ENCODE results near the gene CRBN. TPM values are rescaled to one million over a fixed set of nuclear protein-coding genes. Genes with fewer than 3 reads are reported as not detected.
A peak's percentile ranks its signal among the peaks of the same experiment; 100 is the strongest.

The CRBN gene
- total RNA-seq, 2 donors from 2014 or later, result 39.3 to 48.4 TPM

GRCh38 chr3:3154879-3155610 lies 24.4 kb downstream of the CRBN start:
- ATAC-seq (no peak), DNase-seq (ENCODE audit: low spot score) (no peak)
- Mint-ChIP-seq H3K27ac (peak overlapping the region; percentile 16 to 49), H3K4me3 (no peak overlapping the region), H3K27me3 (no peaks in the 10 kb centered on the region), H3K9me3 (no peaks in the 10 kb centered on the region), H3K4me1 (ENCODE audit: low read depth in 2 of 2) (peaks cover 6 to 24% of the 10 kb centered on the region in 2 donors), H3K36me3 (peaks cover 47% of the 10 kb centered on the region)

GRCh38 chr3:3151513-3151912 lies 28.0 kb downstream of the CRBN start:
- DNase-seq (ENCODE audit: low spot score) (no peak), ATAC-seq (no peak)
- Mint-ChIP-seq H3K4me3 (no peak overlapping the region), H3K27me3 (no peaks in the 10 kb centered on the region), H3K36me3 (peaks cover 46% of the 10 kb centered on the region), H3K4me1 (ENCODE audit: low read depth in 2 of 2) (peaks cover 6 to 10% of the 10 kb centered on the region in 2 donors), H3K9me3 (no peaks in the 10 kb centered on the region), H3K27ac (peak overlapping the region in 1 of 2 donors; percentile 29)

- Mint-ChIP-seq H3K36me3 (peaks cover 39% of the 10 kb centered on the region), H3K27me3 (no peaks in the 10 kb centered on the region), H3K9me3 (no peaks in the 10 kb centered on the region), H3K4me3 (no peak overlapping the region), H3K27ac (peak overlapping the region; percentile 63 to 68), H3K4me1 (ENCODE audit: low read depth in 2 of 2) (peaks cover 2 to 9% of the 10 kb centered on the region in 2 donors)
- DNase-seq (ENCODE audit: low spot score) (no peak), ATAC-seq (no peak)
These were observed 29.9 kb downstream of the CRBN start for GRCh38 chr3:3149560-3149959.

GRCh38 chr3:3145831-3146230 lies 33.7 kb downstream of the CRBN start:
- Mint-ChIP-seq H3K4me3 (no peak overlapping the region), H3K27ac (peak overlapping the region; percentile 45 to 50), H3K27me3 (no peaks in the 10 kb centered on the region), H3K4me1 (ENCODE audit: low read depth in 2 of 2) (peaks cover 5 to 22% of the 10 kb centered on the region in 2 donors), H3K36me3 (peaks cover 33% of the 10 kb centered on the region), H3K9me3 (no peaks in the 10 kb centered on the region)
- no peak for DNase-seq (ENCODE audit: low spot score)
- no peak for ATAC-seq

GRCh38 chr3:3141939-3142338 lies 37.6 kb downstream of the CRBN start:
- no peak for DNase-seq (ENCODE audit: low spot score)
- no peaks in the 10 kb centered on the region for H3K27me3 Mint-ChIP-seq
- no peaks in the 10 kb centered on the region for H3K9me3 Mint-ChIP-seq
- H3K36me3 Mint-ChIP-seq, result peaks cover 42% of the 10 kb centered on the region
- peak overlapping the region; percentile 16 to 50 for H3K27ac Mint-ChIP-seq
- ATAC-seq, result peak in 1 of 2 donors; percentile 56
- H3K4me1 Mint-ChIP-seq (ENCODE audit: low read depth in 2 of 2), result peaks cover 11 to 27% of the 10 kb centered on the region in 2 donors
- H3K4me3 Mint-ChIP-seq, result no peak overlapping the region

GRCh38 chr3:3137526-3137925 lies 42.0 kb downstream of the CRBN start:
- Mint-ChIP-seq H3K4me1 (ENCODE audit: low read depth in 2 of 2) (peaks cover 29 to 48% of the 10 kb centered on the region in 2 donors), H3K9me3 (no peaks in the 10 kb centered on the region), H3K36me3 (peaks cover 32% of the 10 kb centered on the region), H3K27me3 (no peaks in the 10 kb centered on the region), H3K27ac (peak overlapping the region; percentile 40 to 64), H3K4me3 (no peak overlapping the region)
- DNase-seq (ENCODE audit: low spot score), result no peak
- no peak for ATAC-seq

GRCh38 chr3:3134750-3135448 lies 44.6 kb downstream of the CRBN start:
- Mint-ChIP-seq H3K36me3 (peaks cover 26% of the 10 kb centered on the region), H3K4me1 (ENCODE audit: low read depth in 2 of 2) (peaks cover 24 to 41% of the 10 kb centered on the region in 2 donors), H3K4me3 (peak overlapping the region; percentile 41), H3K9me3 (no peaks in the 10 kb centered on the region), H3K27ac (peak overlapping the region; percentile 60 to 67), H3K27me3 (no peaks in the 10 kb centered on the region)
- ATAC-seq (peak; percentile 74 to 82), DNase-seq (ENCODE audit: low spot score) (no peak)

GRCh38 chr3:3133500-3133899 lies 46.0 kb downstream of the CRBN start:
- no peak overlapping the region for H3K27ac Mint-ChIP-seq
- no peak overlapping the region for H3K4me3 Mint-ChIP-seq
- H3K4me1 Mint-ChIP-seq (ENCODE audit: low read depth in 2 of 2), result peaks cover 29 to 42% of the 10 kb centered on the region in 2 donors
- no peaks in the 10 kb centered on the region for H3K9me3 Mint-ChIP-seq
- peaks cover 25% of the 10 kb centered on the region for H3K36me3 Mint-ChIP-seq
- no peaks in the 10 kb centered on the region for H3K27me3 Mint-ChIP-seq
- DNase-seq (ENCODE audit: low spot score) (no peak), ATAC-seq (no peak)

- Mint-ChIP-seq H3K9me3 (no peaks in the 10 kb centered on the region), H3K36me3 (peaks cover 23% of the 10 kb centered on the region), H3K27ac (peak overlapping the region; percentile 99 to 100), H3K4me3 (peak overlapping the region; percentile 99), H3K4me1 (ENCODE audit: low read depth in 2 of 2) (peaks cover 32 to 48% of the 10 kb centered on the region in 2 donors), H3K27me3 (no peaks in the 10 kb centered on the region)
- DNase-seq (ENCODE audit: low spot score), result no peak
- ATAC-seq, result peak in 1 of 2 donors; percentile 40
These were observed 49.9 kb downstream of the CRBN start for GRCh38 chr3:3129579-3129978.

GRCh38 chr3:3127432-3128010 lies 52.0 kb downstream of the CRBN start:
- Mint-ChIP-seq H3K4me1 (ENCODE audit: low read depth in 2 of 2) (peaks cover 29 to 38% of the 10 kb centered on the region in 2 donors), H3K36me3 (peaks cover 23% of the 10 kb centered on the region), H3K4me3 (peak overlapping the region; percentile 99), H3K27me3 (no peaks in the 10 kb centered on the region), H3K27ac (peak overlapping the region; percentile 99 to 100), H3K9me3 (no peaks in the 10 kb centered on the region)
- ATAC-seq, result peak in 1 of 2 donors; percentile 61
- no peak for DNase-seq (ENCODE audit: low spot score)

GRCh38 chr3:3126477-3127431 lies 52.7 kb downstream of the CRBN start, which contains the start of gene TRNT1:
TSS of gene TRNT1 (plus strand) at chr3:3126940. CDS start at chr3:3129041, 2,101 bp downstream.
- peak within 1 kb of the TSS; percentile 99 for H3K4me3 Mint-ChIP-seq
- H3K27ac Mint-ChIP-seq, result peak within 1 kb of the TSS; percentile 99 to 100
- peaks cover 23% of the 10 kb centered on the region for H3K36me3 Mint-ChIP-seq
- H3K9me3 Mint-ChIP-seq, result no peaks in the 10 kb centered on the region
- H3K27me3 Mint-ChIP-seq, result no peaks in the 10 kb centered on the region
- H3K4me1 Mint-ChIP-seq (ENCODE audit: low read depth in 2 of 2), result peaks cover 29 to 38% of the 10 kb centered on the region in 2 donors
- ATAC-seq (peak; percentile 93 to 96), DNase-seq (ENCODE audit: low spot score) (peak; percentile 97)

GRCh38 chr3:3125977-3126376 lies 53.5 kb downstream of the CRBN start:
- H3K9me3 Mint-ChIP-seq, result no peaks in the 10 kb centered on the region
- DNase-seq (ENCODE audit: low spot score) (no peak), ATAC-seq (no peak)
- H3K27me3 Mint-ChIP-seq, result no peaks in the 10 kb centered on the region
- peaks cover 23% of the 10 kb centered on the region for H3K36me3 Mint-ChIP-seq
- H3K4me3 Mint-ChIP-seq, result peak overlapping the region; percentile 99
- H3K4me1 Mint-ChIP-seq (ENCODE audit: low read depth in 2 of 2), result peaks cover 29 to 38% of the 10 kb centered on the region in 2 donors
- H3K27ac Mint-ChIP-seq, result peak overlapping the region; percentile 99 to 100

GRCh38 chr3:3119393-3119851 lies 60.1 kb downstream of the CRBN start:
- ATAC-seq, result peak; percentile 92 to 96
- peaks cover 0 to 5% of the 10 kb centered on the region in 2 donors for H3K27me3 Mint-ChIP-seq
- peak overlapping the region; percentile 50 to 79 for H3K27ac Mint-ChIP-seq
- H3K36me3 Mint-ChIP-seq, result no peaks in the 10 kb centered on the region
- peak; percentile 77 for DNase-seq (ENCODE audit: low spot score)
- peak overlapping the region; percentile 73 for H3K4me3 Mint-ChIP-seq
- H3K4me1 Mint-ChIP-seq (ENCODE audit: low read depth in 2 of 2), result peaks cover 22 to 44% of the 10 kb centered on the region in 2 donors
- H3K9me3 Mint-ChIP-seq, result no peaks in the 10 kb centered on the region
